GM20431 (cell line): Measurements from ENCODE around the gene TP73.

Experiments used
- in situ Hi-C: fragments of 300-500 bp; cut with MseI, MboI; formaldehyde crosslinking; loops from one replicate; pipeline ENCODE4 v1.15.0; 2020; ENCODE audit warnings: low sequenced_read_pairs; ENCODE audit not compliant: unreplicated experiment

The TP73 gene

GRCh38 chr1:3681898-3682806 lies 29.8 kb downstream of the TP73 start:
- in situ Hi-C loops, result no loop called here

- in situ Hi-C loops, result no loop called here
Measured at GRCh38 chr1:3683197-3683596, 30.9 kb downstream of the TP73 start.

GRCh38 chr1:3683992-3684391 lies 31.7 kb downstream of the TP73 start:
- in situ Hi-C loops, result no loop called here

GRCh38 chr1:3685222-3685621 lies 32.9 kb downstream of the TP73 start:
- in situ Hi-C loops, result no loop called here

GRCh38 chr1:3685906-3686305 lies 33.6 kb downstream of the TP73 start:
- in situ Hi-C loops, result no loop called here

- in situ Hi-C loops, result no loop called here
Measured at GRCh38 chr1:3687504-3687903, 35.2 kb downstream of the TP73 start.

GRCh38 chr1:3688356-3689137 lies 36.2 kb downstream of the TP73 start:
- in situ Hi-C loops, result no loop called here

GRCh38 chr1:3689138-3689750 lies 36.9 kb downstream of the TP73 start:
- in situ Hi-C loops, result no loop called here

- in situ Hi-C loops, result no loop called here
Measured at GRCh38 chr1:3690282-3691065, 38.2 kb downstream of the TP73 start.

GRCh38 chr1:3691421-3692204 lies 39.3 kb downstream of the TP73 start:
- in situ Hi-C loops, result no loop called here

GRCh38 chr1:3692598-3692997 lies 40.3 kb downstream of the TP73 start:
- in situ Hi-C loops, result no loop called here

- in situ Hi-C loops, result no loop called here
Measured at GRCh38 chr1:3693321-3693720, 41.0 kb downstream of the TP73 start.

GRCh38 chr1:3695326-3696217 lies 43.3 kb downstream of the TP73 start:
- in situ Hi-C loops, result no loop called here

GRCh38 chr1:3696689-3697088 lies 44.4 kb downstream of the TP73 start:
- in situ Hi-C loops, result no loop called here

GRCh38 chr1:3697104-3697503 lies 44.8 kb downstream of the TP73 start:
- in situ Hi-C loops, result no loop called here

GRCh38 chr1:3697810-3698209 lies 45.5 kb downstream of the TP73 start:
- in situ Hi-C loops, result no loop called here

- in situ Hi-C loops, result no loop called here
Measured at GRCh38 chr1:3698660-3699408, 46.5 kb downstream of the TP73 start.

- in situ Hi-C loops, result no loop called here
Measured at GRCh38 chr1:3699596-3699995, 47.3 kb downstream of the TP73 start.
